IMR-90 (cell line): Measurements from ENCODE around the gene UBTD1. TPM values are rescaled to one million over a fixed set of nuclear protein-coding genes. Genes with fewer than 3 reads are reported as not detected.

Source experiments
- ATAC-seq: fragments of 200-7000 bp; cut with Tn5 transposase; 2 replicates; pipeline ENCODE4 v1.9.1; 2020; ENCODE audit warnings: low read depth, mild to moderate bottlenecking, moderate library complexity
- BruUV-seq: library from RNA; stranded (reverse); fragments of 400-500 nt; replicated peaks from 2 replicates; lab custom pipeline; 2021; lab: Mats Ljungman, UMichigan
- CTCF ChIA-PET: fragments of 300-600 bp; formaldehyde crosslinking; extraction: SDS; loops from one replicate; lab custom pipeline; 2021; ENCODE audit warnings: antibody characterized with exemption; lab: Yijun Ruan, JAX
- POLR2A ChIA-PET: fragments of 300-600 bp; sonication (Branson Sonifier 250); formaldehyde crosslinking; loops from one replicate; lab custom pipeline; 2022; ENCODE audit warnings: antibody characterized with exemption; ENCODE audit not compliant: unreplicated experiment; lab: Charles Lee
- DNase-seq: peaks from one replicate; pipeline ENCODE4 v3.0.0; 2013
- H2AFZ ChIP-seq: replicated peaks from 2 replicates; pipeline ENCODE3; 2013; ENCODE audit warnings: low read length, mild to moderate bottlenecking; ENCODE audit not compliant: poor library complexity
- H2AK5ac ChIP-seq: 2 replicates; pipeline ENCODE4 v1.6.1; 2013; ENCODE audit warnings: low read depth, low read length, inconsistent platforms
- H2AK9ac ChIP-seq: replicated peaks from 2 replicates; pipeline ENCODE3; 2013; ENCODE audit warnings: mild to moderate bottlenecking, low read depth, low read length, moderate library complexity; ENCODE audit not compliant: poor library complexity
- H2BK120ac ChIP-seq: 2 replicates; pipeline ENCODE4 v1.6.1; 2013; ENCODE audit warnings: low read depth, low read length, inconsistent platforms
- H2BK15ac ChIP-seq: 3 replicates; pipeline ENCODE4 v1.6.1; 2013; ENCODE audit warnings: low read depth, low read length, inconsistent platforms
- H2BK20ac ChIP-seq: 2 replicates; pipeline ENCODE4 v1.6.1; 2013; ENCODE audit warnings: low read depth, mild to moderate bottlenecking, inconsistent platforms, low read length, moderate library complexity
- H2BK5ac ChIP-seq: 2 replicates; pipeline ENCODE4 v1.6.1; 2013; ENCODE audit warnings: mild to moderate bottlenecking, low read depth, low read length, inconsistent platforms; ENCODE audit not compliant: poor library complexity, severe bottlenecking
- H3K14ac ChIP-seq: replicated peaks from 2 replicates; pipeline ENCODE4 v1.6.1; 2013; ENCODE audit warnings: low read depth, low read length, inconsistent platforms
- H3K18ac ChIP-seq: 2 replicates; pipeline ENCODE4 v1.6.1; 2013; ENCODE audit warnings: low read depth, low read length, control low read depth
- H3K23ac ChIP-seq: 2 replicates; pipeline ENCODE4 v1.6.1; 2013; ENCODE audit warnings: low read depth, low read length, inconsistent platforms
- H3K27ac ChIP-seq: 2 replicates; pipeline ENCODE4 v1.5.1; 2013; ENCODE audit warnings: mild to moderate bottlenecking, control low read depth, low read length; ENCODE audit not compliant: insufficient read depth
- H3K27me3 ChIP-seq: 2 replicates; pipeline ENCODE4 v1.6.1; 2013; ENCODE audit warnings: low read length; ENCODE audit not compliant: control insufficient read depth, insufficient read depth
- H3K36me3 ChIP-seq: 2 replicates; pipeline ENCODE4 v1.6.1; 2013; ENCODE audit warnings: low read length, mixed read lengths; ENCODE audit not compliant: control insufficient read depth, insufficient read depth
- H3K4ac ChIP-seq: 2 replicates; pipeline ENCODE4 v1.6.1; 2013; ENCODE audit warnings: low read depth, low read length, inconsistent platforms
- H3K4me1 ChIP-seq: 2 replicates; pipeline ENCODE4 v1.6.1; 2013; ENCODE audit warnings: low read length, mixed read lengths; ENCODE audit not compliant: control insufficient read depth, insufficient read depth
- H3K4me2 ChIP-seq: 2 replicates; pipeline ENCODE4 v1.6.1; 2013; ENCODE audit warnings: low read depth, mild to moderate bottlenecking, control low read depth, low read length, moderate library complexity
- H3K4me3 ChIP-seq: 2 replicates; pipeline ENCODE4 v1.5.1; 2013; ENCODE audit warnings: low read depth, mild to moderate bottlenecking, control low read depth, low read length, moderate library complexity; ENCODE audit not compliant: insufficient read depth
- H3K56ac ChIP-seq: 2 replicates; pipeline ENCODE4 v1.6.1; 2013; ENCODE audit warnings: low read length, inconsistent platforms; ENCODE audit not compliant: insufficient read depth; ENCODE audit errors: extremely low read depth
- H3K79me1 ChIP-seq, 2 experiments: 2 replicates each; pipeline ENCODE4 v1.6.1; 2013; ENCODE audit warnings: low read length in 2 of 2, inconsistent platforms in 1 of 2, low read depth in 1 of 2
- H3K9ac ChIP-seq: 2 replicates; pipeline ENCODE4 v1.6.1; 2013; ENCODE audit warnings: low read depth, low read length, control low read depth
- H3K9me1 ChIP-seq: 2 replicates; pipeline ENCODE4 v1.6.1; 2013; ENCODE audit warnings: low read length, inconsistent platforms; ENCODE audit not compliant: insufficient read depth
- H3K9me3 ChIP-seq: 2 replicates; pipeline ENCODE4 v1.6.1; 2013; ENCODE audit warnings: low read length; ENCODE audit not compliant: control insufficient read depth, insufficient read depth
- H4K20me1 ChIP-seq: 2 replicates; pipeline ENCODE4 v1.6.1; 2013; ENCODE audit warnings: low read length, inconsistent platforms; ENCODE audit not compliant: insufficient read depth
- H4K5ac ChIP-seq: 2 replicates; pipeline ENCODE4 v1.6.1; 2013; ENCODE audit warnings: mild to moderate bottlenecking, low read depth, low read length, control low read depth
- H4K8ac ChIP-seq, 2 experiments: 2 replicates each; pipeline ENCODE4 v1.6.1; 2013; ENCODE audit warnings: low read depth in 2 of 2, low read length in 2 of 2, control low read depth in 1 of 2, inconsistent platforms in 1 of 2
- H4K91ac ChIP-seq: 2 replicates; pipeline ENCODE4 v1.6.1; 2013; ENCODE audit warnings: low read depth, low read length, inconsistent platforms; ENCODE audit not compliant: insufficient read depth
- MAZ ChIP-seq: IDR thresholded peaks from 2 replicates; pipeline ENCODE4 v1.6.1; 2012; ENCODE audit warnings: low read depth, mild to moderate bottlenecking, low read length, improper control_type of control experiment, moderate library complexity, borderline replicate concordance
- RAD21 ChIP-seq: IDR thresholded peaks from 2 replicates; pipeline ENCODE4 v1.6.1; 2012; ENCODE audit warnings: low read length, improper control_type of control experiment
- WGBS, 2 experiments: methylation state at CpG; one replicate each; pipeline versions ENCODE4 v1.1.5 to v1.1.7; 2013; ENCODE audit warnings: missing lambda C conversion rate in 2 of 2; ENCODE audit not compliant: insufficient read length in 1 of 2; ENCODE audit errors: extremely low coverage in 2 of 2; 5-methylcytosine and 5-hydroxymethylcytosine counted together
- dilution Hi-C: fragments of 300-500 bp; cut with HindIII; formaldehyde crosslinking; loops from one replicate; pipeline ENCODE4 v1.14.3; 2018; ENCODE audit warnings: low sequenced_read_pairs; ENCODE audit not compliant: unreplicated experiment
- in situ Hi-C: fragments of 300-500 bp; cut with MboI; formaldehyde crosslinking; loops from 3 replicates; pipeline ENCODE4 v1.14.3; 2019; ENCODE audit warnings: low sequenced_read_pairs, inconsistent platforms, mixed read lengths
- intact Hi-C: fragments of 100-400 bp; cut with micrococcal nuclease; formaldehyde crosslinking; loops from 2 replicates; pipeline ENCODE4 v1.10.0; 2022
- polyA plus RNA-seq, 3 experiments: library from polyadenylated mRNA; depleted of rRNA; stranded (reverse); fragments of >200 nt; gene quantifications; 2 replicates each; pipeline ENCODE4 v1.2.3, GENCODE V29; 2012; ENCODE audit warnings: low replicate concordance in 1 of 3
- total RNA-seq: library from RNA; depleted of rRNA; stranded (reverse); fragments of >200 nt; gene quantifications from 2 replicates; pipeline ENCODE4 v1.2.3, GENCODE V29; 2012

Gene UBTD1
- total and polyA plus RNA-seq, 2 of the 4 experiments (the other 2 are of a cell fraction) = 21.9 to 44.9 TPM

DNA sequence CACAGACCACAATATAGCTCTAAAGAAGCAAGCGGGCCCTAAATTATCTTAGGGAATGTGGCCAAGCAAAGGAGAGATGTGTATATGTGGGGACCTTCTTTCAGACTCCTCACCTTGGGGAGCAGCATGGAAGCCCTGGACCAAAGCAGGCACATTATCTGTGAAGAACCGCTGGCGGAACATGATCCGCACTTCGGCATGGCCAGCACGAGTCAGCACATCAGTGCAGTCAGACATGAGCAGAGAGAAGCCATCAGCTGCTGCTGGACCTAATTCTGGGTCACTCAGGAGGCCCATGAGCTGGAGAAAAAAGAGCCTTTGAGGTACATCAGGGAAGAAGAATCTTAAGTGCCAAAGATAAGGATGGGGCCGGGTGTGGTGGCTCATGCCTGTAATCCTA, 38.8 kb upstream of the UBTD1 start:
- dilution Hi-C loops (no loop called here), in situ Hi-C loops (loop anchor here (5.0 kb wide), 1 partner anchor 92 kb away; no protein-coding TSS in a partner anchor), intact Hi-C loops (no loop called here)
- Histone ChIP-seq H3K79me1 (peaks cover 13 to 39% of the 10 kb centered on the region in 2 experiments; a peak in 3 of 4 replicates), H3K9me3 (no peaks in the 10 kb centered on the region), H2BK120ac (no peak overlapping the region), H3K9me1 (no peaks in the 10 kb centered on the region), H3K4me3 (no peak overlapping the region), H2BK15ac (no peak overlapping the region), H3K23ac (no peak overlapping the region), H2AK5ac (no peak overlapping the region), H4K20me1 (peaks cover 11% of the 10 kb centered on the region), H3K4me2 (no peak overlapping the region), H4K5ac (no peak overlapping the region), H3K56ac (no peak overlapping the region), H3K27ac (no peak overlapping the region), H2BK20ac (no peak overlapping the region), H3K36me3 (peaks cover 79% of the 10 kb centered on the region), H2AK9ac (no peak overlapping the region), H2BK5ac (no peak overlapping the region), H3K27me3 (no peaks in the 10 kb centered on the region), H3K4me1 (peaks cover 5% of the 10 kb centered on the region; the same call in 1 of the 2 replicates), H4K8ac (no peak overlapping the region), H3K9ac (no peak overlapping the region), H3K18ac (no peak overlapping the region), H3K4ac (no peak overlapping the region), H3K14ac (no peak overlapping the region), H4K91ac (no peak overlapping the region), H2AFZ (no peak overlapping the region)
- POLR2A ChIA-PET = no interaction called here
- DNase-seq (no peak), ATAC-seq (no peak)
- BruUV-seq = no TSS peak
- CTCF ChIA-PET = interaction anchor here (1.0 kb wide), 2 partner anchors 15 to 90 kb away, joined by 3 read pairs; no protein-coding TSS in a partner anchor
- 88% methylated on average over 6 of the region's 7 CpGs; no CpG with 5 or more reads in 1 of the 2 experiments for WGBS, 2 experiments
- TF ChIP-seq MAZ = no peak
- no peak for TF ChIP-seq RAD21
